ENCODE data around the gene BMPR2. TPM values are rescaled to one million over a fixed set of nuclear protein-coding genes. Genes with fewer than 3 reads are reported as not detected.

The BMPR2 gene
- total and polyA plus RNA-seq, 4 donors: 4.3 to 16.2 (median 7.7) TPM

DNA sequence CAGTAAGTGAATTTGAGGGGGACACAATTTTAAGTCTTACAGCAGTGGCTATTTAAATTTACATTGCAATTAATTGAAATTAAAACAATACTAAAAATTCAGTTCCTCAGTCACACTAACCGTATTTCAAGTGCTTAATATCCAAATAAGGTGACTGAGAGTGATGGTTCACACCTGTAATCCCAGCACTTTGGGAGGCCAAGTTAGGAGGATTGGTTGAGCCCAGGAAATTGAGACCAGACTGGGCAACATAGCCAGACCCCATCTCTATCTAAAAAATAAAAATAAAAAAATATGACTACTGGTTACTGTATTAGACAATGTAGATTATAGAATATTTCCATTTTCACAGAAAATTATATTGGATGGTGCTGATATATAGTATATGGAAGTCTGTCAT lies 79.0 kb downstream of the BMPR2 start:
- H3K9ac ChIP-seq (ENCODE audit: low read depth in 1 of 2, low read length in 2 of 2): no peak overlapping the region
- H3K4me3 ChIP-seq (ENCODE audit: low read depth in 1 of 3, low read length in 3 of 3): no peak overlapping the region
- TF ChIP-seq, protein P1, sequence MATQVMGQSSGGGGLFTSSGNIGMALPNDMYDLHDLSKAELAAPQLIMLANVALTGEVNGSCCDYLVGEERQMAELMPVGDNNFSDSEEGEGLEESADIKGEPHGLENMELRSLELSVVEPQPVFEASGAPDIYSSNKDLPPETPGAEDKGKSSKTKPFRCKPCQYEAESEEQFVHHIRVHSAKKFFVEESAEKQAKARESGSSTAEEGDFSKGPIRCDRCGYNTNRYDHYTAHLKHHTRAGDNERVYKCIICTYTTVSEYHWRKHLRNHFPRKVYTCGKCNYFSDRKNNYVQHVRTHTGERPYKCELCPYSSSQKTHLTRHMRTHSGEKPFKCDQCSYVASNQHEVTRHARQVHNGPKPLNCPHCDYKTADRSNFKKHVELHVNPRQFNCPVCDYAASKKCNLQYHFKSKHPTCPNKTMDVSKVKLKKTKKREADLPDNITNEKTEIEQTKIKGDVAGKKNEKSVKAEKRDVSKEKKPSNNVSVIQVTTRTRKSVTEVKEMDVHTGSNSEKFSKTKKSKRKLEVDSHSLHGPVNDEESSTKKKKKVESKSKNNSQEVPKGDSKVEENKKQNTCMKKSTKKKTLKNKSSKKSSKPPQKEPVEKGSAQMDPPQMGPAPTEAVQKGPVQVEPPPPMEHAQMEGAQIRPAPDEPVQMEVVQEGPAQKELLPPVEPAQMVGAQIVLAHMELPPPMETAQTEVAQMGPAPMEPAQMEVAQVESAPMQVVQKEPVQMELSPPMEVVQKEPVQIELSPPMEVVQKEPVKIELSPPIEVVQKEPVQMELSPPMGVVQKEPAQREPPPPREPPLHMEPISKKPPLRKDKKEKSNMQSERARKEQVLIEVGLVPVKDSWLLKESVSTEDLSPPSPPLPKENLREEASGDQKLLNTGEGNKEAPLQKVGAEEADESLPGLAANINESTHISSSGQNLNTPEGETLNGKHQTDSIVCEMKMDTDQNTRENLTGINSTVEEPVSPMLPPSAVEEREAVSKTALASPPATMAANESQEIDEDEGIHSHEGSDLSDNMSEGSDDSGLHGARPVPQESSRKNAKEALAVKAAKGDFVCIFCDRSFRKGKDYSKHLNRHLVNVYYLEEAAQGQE (IDR thresholded peaks at IDR 0.05): no peak
- TF ChIP-seq ATF3 (IDR thresholded peaks at IDR 0.05) (no peak), SP1 (IDR thresholded peaks at IDR 0.05) (no peak), FOXA2 (IDR thresholded peaks at IDR 0.05) (no peak), MAX (IDR thresholded peaks at IDR 0.05) (no peak), NR2F2 (IDR thresholded peaks at IDR 0.05) (no peak), TAF1 (conservative IDR thresholded peaks at IDR 0.05) (no peak), FOXA1 (IDR thresholded peaks at IDR 0.05) (no peak)
- H3K27me3 ChIP-seq (ENCODE audit: control insufficient read depth in 4 of 4, insufficient read depth in 4 of 4, low read length in 3 of 4): no peaks in the 10 kb centered on the region
- DNase-seq (ENCODE audit: low spot score): no peak
- H3K27ac ChIP-seq (ENCODE audit: low read depth in 1 of 2, low read length in 2 of 2): no peak overlapping the region
- H3K36me3 ChIP-seq (ENCODE audit: control insufficient read depth in 4 of 4, insufficient read depth in 3 of 4, low read depth in 1 of 4, low read length in 3 of 4): no peaks in the 10 kb centered on the region
- WGBS: 94% methylated on average over 1 of the region's 1 CpG
- H3K4me1 ChIP-seq (ENCODE audit: control insufficient read depth in 4 of 4, insufficient read depth in 4 of 4, low read length in 3 of 4): peaks cover 4 to 13% (median 7%) of the 10 kb centered on the region in 4 donors
- H3K9me3 ChIP-seq (ENCODE audit: control insufficient read depth in 4 of 4, low read length in 3 of 4): no peaks in the 10 kb centered on the region

DNA sequence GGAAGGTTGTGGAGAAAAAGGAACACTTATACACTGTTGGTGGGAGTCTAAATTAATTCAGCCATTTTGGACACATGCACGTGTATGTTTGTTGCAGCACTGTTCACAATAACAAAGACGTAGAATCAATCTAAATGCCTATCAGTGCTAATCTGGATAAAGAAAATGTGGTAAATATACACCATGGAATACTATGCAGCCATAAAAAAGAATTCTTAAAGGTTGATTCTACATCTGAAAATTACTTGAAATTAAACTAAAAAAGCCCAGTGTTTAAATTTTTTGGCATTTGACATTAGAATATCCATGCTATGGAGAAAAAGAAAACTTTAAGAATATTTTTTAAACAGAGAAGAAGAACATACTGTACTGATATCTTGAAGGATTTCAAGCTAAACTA lies 84.0 kb downstream of the BMPR2 start:
- no peak overlapping the region for H3K9ac ChIP-seq (ENCODE audit: low read depth in 1 of 2, low read length in 2 of 2)
- no peaks in the 10 kb centered on the region for H3K9me3 ChIP-seq (ENCODE audit: control insufficient read depth in 4 of 4, low read length in 3 of 4)
- no peaks in the 10 kb centered on the region for H3K27me3 ChIP-seq (ENCODE audit: control insufficient read depth in 4 of 4, insufficient read depth in 4 of 4, low read length in 3 of 4)
- TF ChIP-seq FOXA2 (IDR thresholded peaks at IDR 0.05) (no peak), YY1 (IDR thresholded peaks at IDR 0.05) (no peak), RAD21 (IDR thresholded peaks at IDR 0.05) (no peak), FOXA1 (IDR thresholded peaks at IDR 0.05) (no peak), HNF4A (conservative IDR thresholded peaks at IDR 0.05) (no peak), RXRA (IDR thresholded peaks at IDR 0.05) (no peak)
- TF ChIP-seq, protein P2, sequence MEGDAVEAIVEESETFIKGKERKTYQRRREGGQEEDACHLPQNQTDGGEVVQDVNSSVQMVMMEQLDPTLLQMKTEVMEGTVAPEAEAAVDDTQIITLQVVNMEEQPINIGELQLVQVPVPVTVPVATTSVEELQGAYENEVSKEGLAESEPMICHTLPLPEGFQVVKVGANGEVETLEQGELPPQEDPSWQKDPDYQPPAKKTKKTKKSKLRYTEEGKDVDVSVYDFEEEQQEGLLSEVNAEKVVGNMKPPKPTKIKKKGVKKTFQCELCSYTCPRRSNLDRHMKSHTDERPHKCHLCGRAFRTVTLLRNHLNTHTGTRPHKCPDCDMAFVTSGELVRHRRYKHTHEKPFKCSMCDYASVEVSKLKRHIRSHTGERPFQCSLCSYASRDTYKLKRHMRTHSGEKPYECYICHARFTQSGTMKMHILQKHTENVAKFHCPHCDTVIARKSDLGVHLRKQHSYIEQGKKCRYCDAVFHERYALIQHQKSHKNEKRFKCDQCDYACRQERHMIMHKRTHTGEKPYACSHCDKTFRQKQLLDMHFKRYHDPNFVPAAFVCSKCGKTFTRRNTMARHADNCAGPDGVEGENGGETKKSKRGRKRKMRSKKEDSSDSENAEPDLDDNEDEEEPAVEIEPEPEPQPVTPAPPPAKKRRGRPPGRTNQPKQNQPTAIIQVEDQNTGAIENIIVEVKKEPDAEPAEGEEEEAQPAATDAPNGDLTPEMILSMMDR (IDR thresholded peaks at IDR 0.05; ENCODE audit: low read depth, low read length, missing input control): no peak
- no peak overlapping the region for H3K27ac ChIP-seq (ENCODE audit: low read depth in 1 of 2, low read length in 2 of 2)
- no peak for DNase-seq (ENCODE audit: low spot score)
- H3K36me3 ChIP-seq (ENCODE audit: control insufficient read depth in 4 of 4, insufficient read depth in 3 of 4, low read depth in 1 of 4, low read length in 3 of 4): no peaks in the 10 kb centered on the region
- 98% methylated on average over 2 of the region's 2 CpGs for WGBS
- H3K4me1 ChIP-seq (ENCODE audit: control insufficient read depth in 4 of 4, insufficient read depth in 4 of 4, low read length in 3 of 4): no peaks in the 10 kb centered on the region
- H3K4me3 ChIP-seq (ENCODE audit: low read depth in 1 of 3, low read length in 3 of 3): no peak overlapping the region

DNA sequence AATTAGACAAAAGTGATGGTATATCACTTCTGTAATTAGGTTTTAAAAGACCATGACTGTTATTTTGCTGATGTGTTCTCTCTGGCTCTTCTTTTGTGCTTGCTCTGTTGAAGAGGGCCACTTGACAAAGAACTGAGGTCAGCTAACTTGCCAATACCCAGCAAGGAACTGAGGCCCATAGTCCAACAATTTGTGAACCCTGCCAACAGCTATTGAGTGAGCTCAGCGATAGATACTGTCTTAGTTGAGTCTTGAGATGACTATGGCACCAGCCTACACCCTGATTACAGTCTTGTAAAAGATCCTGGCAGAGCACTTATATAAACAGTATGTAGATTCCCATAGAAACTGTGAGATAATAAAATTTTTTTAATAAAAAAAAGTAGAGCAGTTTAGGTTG lies 103.0 kb downstream of the BMPR2 start:
- WGBS: 73% methylated on average over 1 of the region's 1 CpG
- Histone ChIP-seq H3K4me1 (ENCODE audit: control insufficient read depth in 4 of 4, insufficient read depth in 4 of 4, low read length in 3 of 4) (no peaks in the 10 kb centered on the region), H3K4me3 (ENCODE audit: low read depth in 1 of 3, low read length in 3 of 3) (no peak overlapping the region), H3K9me3 (ENCODE audit: control insufficient read depth in 4 of 4, low read length in 3 of 4) (no peaks in the 10 kb centered on the region), H3K9ac (ENCODE audit: low read depth in 1 of 2, low read length in 2 of 2) (no peak overlapping the region), H3K27ac (ENCODE audit: low read depth in 1 of 2, low read length in 2 of 2) (no peak overlapping the region), H3K36me3 (ENCODE audit: control insufficient read depth in 4 of 4, insufficient read depth in 3 of 4, low read depth in 1 of 4, low read length in 3 of 4) (peaks cover 0 to 2% (median under 1%) of the 10 kb centered on the region in 4 donors), H3K27me3 (ENCODE audit: control insufficient read depth in 4 of 4, insufficient read depth in 4 of 4, low read length in 3 of 4) (no peaks in the 10 kb centered on the region)
- no peak for DNase-seq (ENCODE audit: low spot score)
- TF ChIP-seq NR2F2 (IDR thresholded peaks at IDR 0.05) (no peak), FOXA2 (IDR thresholded peaks at IDR 0.05) (no peak), HNF4G (IDR thresholded peaks at IDR 0.05) (no peak), HNF4A (conservative IDR thresholded peaks at IDR 0.05) (no peak), RXRA (IDR thresholded peaks at IDR 0.05) (no peak), MAX (IDR thresholded peaks at IDR 0.05) (no peak), SP1 (IDR thresholded peaks at IDR 0.05) (no peak), ATF3 (IDR thresholded peaks at IDR 0.05) (no peak), FOXA1 (IDR thresholded peaks at IDR 0.05) (no peak)
- TF ChIP-seq, protein P1 (IDR thresholded peaks at IDR 0.05): no peak
- TF ChIP-seq, protein P3, sequence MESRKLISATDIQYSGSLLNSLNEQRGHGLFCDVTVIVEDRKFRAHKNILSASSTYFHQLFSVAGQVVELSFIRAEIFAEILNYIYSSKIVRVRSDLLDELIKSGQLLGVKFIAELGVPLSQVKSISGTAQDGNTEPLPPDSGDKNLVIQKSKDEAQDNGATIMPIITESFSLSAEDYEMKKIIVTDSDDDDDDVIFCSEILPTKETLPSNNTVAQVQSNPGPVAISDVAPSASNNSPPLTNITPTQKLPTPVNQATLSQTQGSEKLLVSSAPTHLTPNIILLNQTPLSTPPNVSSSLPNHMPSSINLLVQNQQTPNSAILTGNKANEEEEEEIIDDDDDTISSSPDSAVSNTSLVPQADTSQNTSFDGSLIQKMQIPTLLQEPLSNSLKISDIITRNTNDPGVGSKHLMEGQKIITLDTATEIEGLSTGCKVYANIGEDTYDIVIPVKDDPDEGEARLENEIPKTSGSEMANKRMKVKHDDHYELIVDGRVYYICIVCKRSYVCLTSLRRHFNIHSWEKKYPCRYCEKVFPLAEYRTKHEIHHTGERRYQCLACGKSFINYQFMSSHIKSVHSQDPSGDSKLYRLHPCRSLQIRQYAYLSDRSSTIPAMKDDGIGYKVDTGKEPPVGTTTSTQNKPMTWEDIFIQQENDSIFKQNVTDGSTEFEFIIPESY (IDR thresholded peaks at IDR 0.05): no peak

Data from liver (tissue), 9 donors.